Heart left ventricle (tissue), 13 donors: ENCODE measurements around the gene SDS.

Experiments used
- CTCF ChIP-seq, 12 donors: fragments of 200-600 bp; sonication (generic) in 4 of 12; IDR thresholded peaks; one replicate each; pipeline versions ENCODE4 v1.5.0 to v1.8.0; 2018 to 2022; ENCODE audit warnings: antibody characterized with exemption in 12 of 12, mild to moderate bottlenecking in 5 of 12
- POLR2A ChIP-seq, 2 donors: fragments of 450-650 bp; IDR thresholded peaks; one replicate each; pipeline ENCODE4 v1.6.1; 2017; ENCODE audit warnings: antibody characterized with exemption in 2 of 2, mild to moderate bottlenecking in 2 of 2, moderate library complexity in 2 of 2
- donor health status: ischemic (EF 13 %, LVEDD 7.1; RV severe dilation, severe dysfunction).
- donor health status: DM: no; HTN: yes; CAD: no.
- donor health status: DM: no; HTN: no; CAD: no.
- donor health status: ischemic (EF 25% LVEDD 6.9; RV normal size, moderate dysfunction).
- donor health status: ischemic (EF 25% LVEDD 5.7; RV mildly dilated, moderate dysfunction).
- donor health status: ischemic (EF 35%, LVEDD 5.7; RV mildly dilated, moderate dysfunction).
- donor health status: nonischemic (EF 11% LVEDD 7.7; RV severe dilation, severe dysfunction).
- donor health status: DM: yes; HTN: yes; CAD: no.
- donor health status: PGD.
- donor health status: ischemic (EF 29% LVEDD 5.4; RV normal size, mild dysfunction).
- donor health status: nonischemic (EF 23%, LVEDD 6.1; RV moderate dilation, normal function).

DNA sequence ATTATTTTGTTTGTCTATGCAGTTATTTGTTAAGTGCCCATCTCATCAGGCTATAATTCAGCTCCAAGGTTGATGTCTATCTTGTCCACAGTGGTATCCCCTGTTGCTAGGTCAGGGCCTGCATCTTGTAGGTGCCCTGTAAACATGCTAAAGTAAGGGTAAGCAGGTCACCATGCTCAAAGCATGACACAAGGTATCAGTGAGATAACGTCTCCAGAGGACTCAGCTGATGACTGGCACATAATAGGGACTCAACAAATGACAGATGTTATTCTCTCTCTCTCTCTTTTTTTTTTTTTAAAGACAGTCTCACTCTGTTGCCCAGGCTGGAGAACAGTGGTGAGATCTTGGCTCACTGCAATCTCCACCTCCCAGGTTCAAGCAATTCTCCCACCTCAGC, 20.8 kb upstream of the SDS start:
- no peak for TF ChIP-seq CTCF (IDR thresholded peaks at IDR 0.05)
- no peak for TF ChIP-seq POLR2A (IDR thresholded peaks at IDR 0.05)
